HepG2 (cell line): ENCODE measurements around the gene MRPS18C. TPM values are rescaled to one million over a fixed set of nuclear protein-coding genes. Genes with fewer than 3 reads are reported as not detected.

Source experiments
- ASH2L ChIP-seq: fragments of 300-600, 200-600 bp; sonication (generic); IDR thresholded peaks from 2 replicates; pipeline ENCODE4 v1.7.0; 2017; ENCODE audit warnings: low read depth, mild to moderate bottlenecking, moderate library complexity, mixed read lengths, low read length; ENCODE audit not compliant: insufficient read length
- CHD2 ChIP-seq: IDR thresholded peaks from 2 replicates; pipeline ENCODE4 v1.6.1; 2011; ENCODE audit warnings: low read depth, low read length, improper control_type of control experiment
- IKZF1 ChIP-seq: fragments of 450-650 bp; IDR thresholded peaks from 2 replicates; pipeline ENCODE4 v1.7.1; 2016
- KLF11 ChIP-seq: IDR thresholded peaks from 2 replicates; pipeline ENCODE4 v1.6.1; 2016; ENCODE audit warnings: missing compliant biosample characterization
- NFIB ChIP-seq: sonication (generic); formaldehyde crosslinking; IDR thresholded peaks from 2 replicates; pipeline ENCODE4 v1.9.0; 2021; ENCODE audit warnings: missing genetic modification reagents, mild to moderate bottlenecking, borderline replicate concordance
- NR3C1 ChIP-seq: sonication (generic); formaldehyde crosslinking; IDR thresholded peaks from 2 replicates; pipeline ENCODE4 v1.4.0; 2020; ENCODE audit warnings: missing genetic modification reagents
- RCOR2 ChIP-seq: IDR thresholded peaks from 2 replicates; pipeline ENCODE4 v1.6.1; 2016; ENCODE audit warnings: missing biosample characterization, missing genetic modification reagents
- RNF2 ChIP-seq: fragments of 450-650 bp; conservative IDR thresholded peaks from 2 replicates; pipeline ENCODE4 v1.6.1; 2016; ENCODE audit warnings: low read depth
- ZMYM4 ChIP-seq: sonication (generic); formaldehyde crosslinking; IDR thresholded peaks from 2 replicates; pipeline ENCODE4 v1.8.1; 2023; ENCODE audit warnings: mild to moderate bottlenecking, missing genetic modification reagents
- ZNF17 ChIP-seq: sonication (generic); formaldehyde crosslinking; IDR thresholded peaks from 2 replicates; pipeline ENCODE4 v1.5.0; 2020; ENCODE audit warnings: mild to moderate bottlenecking, missing genetic modification reagents
- ZNF232 ChIP-seq: sonication (generic); formaldehyde crosslinking; IDR thresholded peaks from 2 replicates; pipeline ENCODE4 v1.4.0; 2020; ENCODE audit warnings: missing genetic modification reagents, borderline replicate concordance
- ZNF501 ChIP-seq: sonication (generic); formaldehyde crosslinking; IDR thresholded peaks from 2 replicates; pipeline ENCODE4 v1.5.1; 2020; ENCODE audit warnings: mild to moderate bottlenecking, moderate library complexity, missing genetic modification reagents
- ZNF557 ChIP-seq: sonication (generic); formaldehyde crosslinking; IDR thresholded peaks from 2 replicates; pipeline ENCODE4 v1.4.0; 2020; ENCODE audit warnings: missing genetic modification reagents
- ZNF777 ChIP-seq: sonication (generic); formaldehyde crosslinking; IDR thresholded peaks from 2 replicates; pipeline ENCODE4 v1.4.0; 2020; ENCODE audit warnings: missing genetic modification reagents
- polyA plus RNA-seq, 8 experiments: library from polyadenylated mRNA; depleted of rRNA in 3 of 8; stranded (reverse) in 7 of 8; unstranded in 1 of 8; fragments of >200 nt; fragmentation: Illumina TruSeq in 4 of 8; extraction: Trizol in 4 of 8; gene quantifications; 2 replicates each; pipeline versions ENCODE4 v1.2.1 to v1.2.3, GENCODE V29; 2011 to 2016; ENCODE audit warnings: low read depth in 4 of 8, missing spikeins in 1 of 8, mixed read lengths in 1 of 8; ENCODE audit not compliant: insufficient read depth in 1 of 8
- total RNA-seq, 5 experiments: library from RNA; depleted of rRNA; stranded (reverse); fragments of >200 nt; fragmentation: Illumina TruSeq; extraction: Trizol; gene quantifications; 2 replicates each; pipeline ENCODE4 v1.2.3, GENCODE V29; 2016; ENCODE audit warnings: low read depth in 1 of 5
- TF ChIP-seq, protein P1 (sequence below): sonication (generic); formaldehyde crosslinking; IDR thresholded peaks from 2 replicates; pipeline ENCODE4 v1.4.0; 2020; ENCODE audit warnings: missing genetic modification reagents, low read depth, mild to moderate bottlenecking, borderline replicate concordance
- TF ChIP-seq, protein P2 (sequence below): IDR thresholded peaks from 2 replicates; pipeline ENCODE4 v1.6.1; 2016; ENCODE audit warnings: missing biosample characterization, missing genetic modification reagents, low read depth
- TF ChIP-seq, protein P3 (sequence below): sonication (generic); formaldehyde crosslinking; IDR thresholded peaks from 2 replicates; pipeline ENCODE4 v1.8.0; 2022; ENCODE audit warnings: missing genetic modification reagents, mild to moderate bottlenecking, borderline replicate concordance
- TF ChIP-seq, protein P4 (sequence below): sonication (generic); formaldehyde crosslinking; IDR thresholded peaks from 2 replicates; pipeline ENCODE4 v1.9.0; 2022; ENCODE audit warnings: low read depth, missing genetic modification reagents
- TF ChIP-seq, protein P5 (sequence below): sonication (generic); formaldehyde crosslinking; IDR thresholded peaks from 2 replicates; pipeline ENCODE4 v1.4.0; 2020; ENCODE audit warnings: missing genetic modification reagents
- TF ChIP-seq, protein P6 (sequence below): sonication (generic); formaldehyde crosslinking; IDR thresholded peaks from 2 replicates; pipeline ENCODE4 v1.5.0; 2020; ENCODE audit warnings: missing genetic modification reagents

Gene MRPS18C
- total and polyA plus RNA-seq, 2 of the 13 experiments (the other 11 are each of a cell fraction or from before 2014, with no cell fraction given), result 45.4 to 124 TPM

DNA sequence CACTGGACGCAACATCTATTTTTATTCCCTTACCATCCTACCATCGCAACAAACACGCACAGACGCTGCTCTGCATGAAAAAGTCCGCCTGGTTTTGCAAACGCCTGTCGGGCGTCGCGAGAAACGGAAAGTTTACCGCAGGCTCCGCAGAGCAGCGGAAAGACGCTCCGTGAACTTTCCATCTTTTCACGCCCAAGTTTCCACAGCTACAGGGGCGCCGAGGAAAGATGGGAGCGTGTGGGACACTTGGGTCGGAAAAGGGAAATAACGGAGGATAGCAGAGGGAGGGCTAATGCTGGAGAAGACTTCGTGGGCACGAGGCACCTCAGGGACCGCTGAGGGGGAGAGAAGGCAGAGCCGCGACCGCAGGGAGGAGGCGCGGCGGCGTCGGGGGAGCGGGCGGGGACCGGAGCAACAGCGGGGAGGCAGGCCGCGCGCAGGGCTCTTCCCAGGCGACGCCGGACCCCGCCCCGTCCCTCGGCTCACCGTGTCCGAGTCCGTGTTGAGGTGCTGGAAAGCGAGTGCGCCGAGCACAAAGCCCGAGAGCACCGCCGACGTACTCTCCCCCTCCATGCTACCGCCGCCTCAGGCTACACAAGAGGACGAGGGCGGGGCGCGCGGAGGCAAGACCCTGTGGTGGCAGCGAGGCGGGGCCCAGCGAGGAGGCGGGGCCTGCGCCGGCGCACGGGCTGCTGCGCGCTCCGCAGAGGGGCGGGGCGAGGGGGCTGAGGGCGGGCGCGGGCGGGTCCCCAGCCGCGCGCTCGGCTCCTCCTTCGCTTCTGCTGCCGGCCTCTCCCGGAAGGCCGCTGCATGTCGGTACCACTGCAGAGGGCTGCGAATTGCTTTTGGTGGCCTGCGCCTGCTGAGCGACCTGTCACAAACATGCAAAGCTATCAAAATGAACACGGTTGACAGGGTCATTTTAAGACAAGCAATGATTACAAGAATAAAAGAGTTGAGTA, 28.9 kb downstream of the MRPS18C start, which contains the start of gene ABRAXAS1 (continued):
- peak; percentile 73; the same call in 1 of the 2 replicates for TF ChIP-seq CHD2
- peak; percentile 84 for TF ChIP-seq RNF2
- TF ChIP-seq, protein P1, sequence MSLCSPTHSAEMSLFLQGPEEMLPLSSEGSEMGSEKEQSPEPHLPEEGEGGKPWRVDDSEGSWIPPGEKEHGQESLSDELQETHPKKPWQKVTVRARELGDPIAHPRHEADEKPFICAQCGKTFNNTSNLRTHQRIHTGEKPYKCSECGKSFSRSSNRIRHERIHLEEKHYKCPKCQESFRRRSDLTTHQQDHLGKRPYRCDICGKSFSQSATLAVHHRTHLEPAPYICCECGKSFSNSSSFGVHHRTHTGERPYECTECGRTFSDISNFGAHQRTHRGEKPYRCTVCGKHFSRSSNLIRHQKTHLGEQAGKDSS, result peak; percentile 91; the same call in 1 of the 2 replicates
- TF ChIP-seq RCOR2, result no peak
- TF ChIP-seq ASH2L, result peak; percentile 83
- TF ChIP-seq, protein P2, sequence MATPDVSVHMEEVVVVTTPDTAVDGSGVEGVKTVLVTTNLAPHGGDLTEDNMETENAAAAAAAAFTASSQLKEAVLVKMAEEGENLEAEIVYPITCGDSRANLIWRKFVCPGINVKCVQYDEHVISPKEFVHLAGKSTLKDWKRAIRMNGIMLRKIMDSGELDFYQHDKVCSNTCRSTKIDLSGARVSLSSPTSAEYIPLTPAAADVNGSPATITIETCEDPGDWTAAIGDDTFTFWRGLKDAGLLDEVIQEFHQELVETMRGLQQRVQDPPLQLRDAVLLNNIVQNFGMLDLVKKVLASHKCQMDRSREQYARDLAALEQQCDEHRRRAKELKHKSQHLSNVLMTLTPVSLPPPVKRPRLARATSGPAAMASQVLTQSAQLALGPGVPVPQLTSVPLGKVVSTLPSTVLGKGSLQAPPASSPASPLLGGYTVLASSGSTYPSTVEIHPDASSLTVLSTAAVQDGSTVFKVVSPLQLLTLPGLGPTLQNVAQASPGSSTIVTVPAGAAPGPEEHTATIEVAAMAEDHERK (CRISPR knock-in tag), result peak; percentile 1; the same call in 1 of the 2 replicates
- TF ChIP-seq ZMYM4 (CRISPR knock-in tag), result peak; percentile 86
- TF ChIP-seq ZNF557, result 0 out of 2 replicates have a peak, but pooled peaks have one; percentile 12
- TF ChIP-seq ZNF232 (CRISPR knock-in tag), result no peak
- peak; percentile 88 for TF ChIP-seq ZNF501 (CRISPR knock-in tag)
- 0 out of 2 replicates have a peak, but pooled peaks have one; percentile 16 for TF ChIP-seq ZNF17 (CRISPR knock-in tag)
- TF ChIP-seq NR3C1 (CRISPR knock-in tag), result no peak
- TF ChIP-seq IKZF1, result no peak
- TF ChIP-seq, protein P3, sequence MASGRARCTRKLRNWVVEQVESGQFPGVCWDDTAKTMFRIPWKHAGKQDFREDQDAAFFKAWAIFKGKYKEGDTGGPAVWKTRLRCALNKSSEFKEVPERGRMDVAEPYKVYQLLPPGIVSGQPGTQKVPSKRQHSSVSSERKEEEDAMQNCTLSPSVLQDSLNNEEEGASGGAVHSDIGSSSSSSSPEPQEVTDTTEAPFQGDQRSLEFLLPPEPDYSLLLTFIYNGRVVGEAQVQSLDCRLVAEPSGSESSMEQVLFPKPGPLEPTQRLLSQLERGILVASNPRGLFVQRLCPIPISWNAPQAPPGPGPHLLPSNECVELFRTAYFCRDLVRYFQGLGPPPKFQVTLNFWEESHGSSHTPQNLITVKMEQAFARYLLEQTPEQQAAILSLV (CRISPR knock-in tag), result peak; percentile 79; the same call in 1 of the 2 replicates
- TF ChIP-seq, protein P4, sequence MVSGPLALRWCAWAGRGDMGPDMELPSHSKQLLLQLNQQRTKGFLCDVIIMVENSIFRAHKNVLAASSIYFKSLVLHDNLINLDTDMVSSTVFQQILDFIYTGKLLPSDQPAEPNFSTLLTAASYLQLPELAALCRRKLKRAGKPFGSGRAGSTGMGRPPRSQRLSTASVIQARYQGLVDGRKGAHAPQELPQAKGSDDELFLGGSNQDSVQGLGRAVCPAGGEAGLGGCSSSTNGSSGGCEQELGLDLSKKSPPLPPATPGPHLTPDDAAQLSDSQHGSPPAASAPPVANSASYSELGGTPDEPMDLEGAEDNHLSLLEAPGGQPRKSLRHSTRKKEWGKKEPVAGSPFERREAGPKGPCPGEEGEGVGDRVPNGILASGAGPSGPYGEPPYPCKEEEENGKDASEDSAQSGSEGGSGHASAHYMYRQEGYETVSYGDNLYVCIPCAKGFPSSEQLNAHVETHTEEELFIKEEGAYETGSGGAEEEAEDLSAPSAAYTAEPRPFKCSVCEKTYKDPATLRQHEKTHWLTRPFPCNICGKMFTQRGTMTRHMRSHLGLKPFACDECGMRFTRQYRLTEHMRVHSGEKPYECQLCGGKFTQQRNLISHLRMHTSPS (CRISPR knock-in tag), result no peak
- TF ChIP-seq, protein P5, sequence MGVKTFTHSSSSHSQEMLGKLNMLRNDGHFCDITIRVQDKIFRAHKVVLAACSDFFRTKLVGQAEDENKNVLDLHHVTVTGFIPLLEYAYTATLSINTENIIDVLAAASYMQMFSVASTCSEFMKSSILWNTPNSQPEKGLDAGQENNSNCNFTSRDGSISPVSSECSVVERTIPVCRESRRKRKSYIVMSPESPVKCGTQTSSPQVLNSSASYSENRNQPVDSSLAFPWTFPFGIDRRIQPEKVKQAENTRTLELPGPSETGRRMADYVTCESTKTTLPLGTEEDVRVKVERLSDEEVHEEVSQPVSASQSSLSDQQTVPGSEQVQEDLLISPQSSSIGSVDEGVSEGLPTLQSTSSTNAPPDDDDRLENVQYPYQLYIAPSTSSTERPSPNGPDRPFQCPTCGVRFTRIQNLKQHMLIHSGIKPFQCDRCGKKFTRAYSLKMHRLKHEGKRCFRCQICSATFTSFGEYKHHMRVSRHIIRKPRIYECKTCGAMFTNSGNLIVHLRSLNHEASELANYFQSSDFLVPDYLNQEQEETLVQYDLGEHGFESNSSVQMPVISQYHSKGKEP (CRISPR knock-in tag), result peak; percentile 78; the same call in 1 of the 2 replicates
- peak; percentile 98 for TF ChIP-seq ZNF777 (CRISPR knock-in tag)
- no peak for TF ChIP-seq KLF11
- TF ChIP-seq, protein P6, sequence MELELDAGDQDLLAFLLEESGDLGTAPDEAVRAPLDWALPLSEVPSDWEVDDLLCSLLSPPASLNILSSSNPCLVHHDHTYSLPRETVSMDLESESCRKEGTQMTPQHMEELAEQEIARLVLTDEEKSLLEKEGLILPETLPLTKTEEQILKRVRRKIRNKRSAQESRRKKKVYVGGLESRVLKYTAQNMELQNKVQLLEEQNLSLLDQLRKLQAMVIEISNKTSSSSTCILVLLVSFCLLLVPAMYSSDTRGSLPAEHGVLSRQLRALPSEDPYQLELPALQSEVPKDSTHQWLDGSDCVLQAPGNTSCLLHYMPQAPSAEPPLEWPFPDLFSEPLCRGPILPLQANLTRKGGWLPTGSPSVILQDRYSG (CRISPR knock-in tag), result peak; percentile 68; the same call in 1 of the 2 replicates
- TF ChIP-seq NFIB (CRISPR knock-in tag), result no peak
